Measurements from ENCODE around the gene CYSLTR2. TPM values are rescaled to one million over a fixed set of nuclear protein-coding genes. Genes with fewer than 3 reads are reported as not detected.

The CYSLTR2 gene
- total RNA-seq, 2 experiments from 2014 or later: 2.7 to 4.0 TPM

GRCh38 chr13:48723168-48723567 lies 69.4 kb downstream of the CYSLTR2 start:
- no peak overlapping the region for H3K4me3 Mint-ChIP-seq
- no peaks in the 10 kb centered on the region for H3K4me1 Mint-ChIP-seq
- peaks cover 3% of the 10 kb centered on the region for H3K9me3 Mint-ChIP-seq (ENCODE audit: low read depth)
- H3K27me3 Mint-ChIP-seq: no peaks in the 10 kb centered on the region
- H3K27ac Mint-ChIP-seq: no peak overlapping the region
- CTCF ChIA-PET: no interaction called here
- no peak for ATAC-seq
- no peak for DNase-seq
- H3K36me3 Mint-ChIP-seq: peaks cover 5% of the 10 kb centered on the region

GRCh38 chr13:48725271-48725670 lies 71.5 kb downstream of the CYSLTR2 start:
- Mint-ChIP-seq H3K4me1 (no peaks in the 10 kb centered on the region), H3K27ac (no peak overlapping the region), H3K36me3 (peaks cover 2% of the 10 kb centered on the region), H3K9me3 (ENCODE audit: low read depth) (peaks cover 2% of the 10 kb centered on the region), H3K4me3 (no peak overlapping the region), H3K27me3 (no peaks in the 10 kb centered on the region)
- DNase-seq (no peak), ATAC-seq (no peak)
- CTCF ChIA-PET: no interaction called here

DNA sequence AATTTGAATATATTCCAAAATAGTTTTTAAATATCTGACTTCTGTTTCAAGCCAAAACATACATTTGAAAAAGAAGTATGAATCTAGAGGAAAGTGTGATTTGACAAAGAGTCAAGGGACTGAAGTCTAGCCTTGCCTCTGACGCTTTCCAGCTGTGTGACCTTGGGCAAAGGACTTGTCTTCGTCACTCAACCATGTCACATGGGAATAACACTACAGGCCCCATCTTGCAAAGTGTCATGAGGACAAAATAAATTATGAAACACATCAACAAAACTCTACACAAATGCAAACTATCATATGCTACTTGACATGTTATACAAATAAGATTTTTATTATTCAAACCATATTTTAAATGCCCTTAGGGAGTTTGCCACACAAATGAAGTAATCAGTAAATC lies 73.0 kb downstream of the CYSLTR2 start:
- no peak for ATAC-seq
- Mint-ChIP-seq H3K4me3 (no peak overlapping the region), H3K27me3 (peaks cover 2% of the 10 kb centered on the region), H3K36me3 (peaks cover 2% of the 10 kb centered on the region), H3K9me3 (ENCODE audit: low read depth) (peaks cover 2% of the 10 kb centered on the region), H3K27ac (no peak overlapping the region), H3K4me1 (peaks cover 6% of the 10 kb centered on the region)
- CTCF ChIA-PET: no interaction called here
- no peak for DNase-seq

GRCh38 chr13:48727241-48728011 lies 73.7 kb downstream of the CYSLTR2 start:
- ATAC-seq: peak; percentile 16
- no peak overlapping the region for H3K27ac Mint-ChIP-seq
- no peak for DNase-seq
- CTCF ChIA-PET: no interaction called here
- H3K36me3 Mint-ChIP-seq: peaks cover 2% of the 10 kb centered on the region
- H3K27me3 Mint-ChIP-seq: peaks cover 2% of the 10 kb centered on the region
- H3K4me3 Mint-ChIP-seq: no peak overlapping the region
- peaks cover 2% of the 10 kb centered on the region for H3K9me3 Mint-ChIP-seq (ENCODE audit: low read depth)
- H3K4me1 Mint-ChIP-seq: peaks cover 8% of the 10 kb centered on the region

DNA sequence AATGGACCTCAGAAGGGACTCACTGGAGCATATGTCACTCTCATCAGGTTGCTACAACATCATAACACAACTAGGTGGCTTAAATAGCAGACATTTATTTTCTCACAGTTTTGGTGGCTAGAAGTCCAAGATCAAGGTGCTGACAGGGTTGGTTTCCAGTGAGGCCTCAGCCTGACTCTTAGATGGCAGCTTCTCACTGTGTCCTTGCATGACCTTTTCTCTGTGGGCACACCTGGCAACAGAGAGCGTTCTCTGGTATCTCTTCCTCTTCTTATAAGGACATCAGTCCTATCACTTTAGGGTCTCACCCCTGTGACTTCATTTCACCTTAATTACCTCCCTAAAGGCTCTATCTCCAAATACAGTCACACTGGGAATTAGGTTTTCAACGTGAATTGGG lies 74.5 kb downstream of the CYSLTR2 start:
- no peak overlapping the region for H3K4me3 Mint-ChIP-seq
- ATAC-seq (no peak), DNase-seq (no peak)
- CTCF ChIA-PET: no interaction called here
- peaks cover 8% of the 10 kb centered on the region for H3K4me1 Mint-ChIP-seq
- H3K27ac Mint-ChIP-seq: no peak overlapping the region
- peaks cover 2% of the 10 kb centered on the region for H3K27me3 Mint-ChIP-seq
- peaks cover 2% of the 10 kb centered on the region for H3K9me3 Mint-ChIP-seq (ENCODE audit: low read depth)
- H3K36me3 Mint-ChIP-seq: peaks cover 2% of the 10 kb centered on the region

GRCh38 chr13:48728876-48729275 lies 75.1 kb downstream of the CYSLTR2 start:
- H3K4me1 Mint-ChIP-seq: peaks cover 8% of the 10 kb centered on the region
- no peak overlapping the region for H3K4me3 Mint-ChIP-seq
- ATAC-seq (no peak), DNase-seq (no peak)
- H3K9me3 Mint-ChIP-seq (ENCODE audit: low read depth): peaks cover 5% of the 10 kb centered on the region
- peaks cover 2% of the 10 kb centered on the region for H3K27me3 Mint-ChIP-seq
- CTCF ChIA-PET: no interaction called here
- H3K27ac Mint-ChIP-seq: no peak overlapping the region
- peaks cover 2% of the 10 kb centered on the region for H3K36me3 Mint-ChIP-seq

DNA sequence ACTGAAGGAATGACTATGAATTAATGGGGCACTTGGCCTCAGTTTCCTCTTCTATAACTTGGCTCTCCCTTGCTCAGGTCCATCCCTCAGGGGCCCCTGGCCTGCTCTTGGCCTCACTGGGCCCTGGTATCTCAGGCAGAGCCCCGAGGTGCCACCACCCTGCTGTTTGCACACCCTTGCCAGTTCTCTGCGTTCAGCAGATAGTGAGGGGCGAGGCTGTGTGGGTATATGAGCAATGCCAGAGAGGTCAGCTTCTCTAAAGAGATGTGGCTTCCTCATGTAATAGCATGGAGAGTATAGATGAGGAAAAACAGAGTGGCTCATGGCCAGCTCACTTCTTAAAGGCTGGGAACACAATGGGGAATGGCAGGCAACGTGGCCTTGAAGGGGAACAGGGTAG lies 76.1 kb downstream of the CYSLTR2 start:
- H3K9me3 Mint-ChIP-seq (ENCODE audit: low read depth): peaks cover 3% of the 10 kb centered on the region
- H3K36me3 Mint-ChIP-seq: peaks cover 2% of the 10 kb centered on the region
- no peak for DNase-seq
- peaks cover 8% of the 10 kb centered on the region for H3K4me1 Mint-ChIP-seq
- CTCF ChIA-PET: no interaction called here
- H3K27me3 Mint-ChIP-seq: peaks cover 2% of the 10 kb centered on the region
- no peak overlapping the region for H3K4me3 Mint-ChIP-seq
- H3K27ac Mint-ChIP-seq: no peak overlapping the region
- ATAC-seq: no peak

DNA sequence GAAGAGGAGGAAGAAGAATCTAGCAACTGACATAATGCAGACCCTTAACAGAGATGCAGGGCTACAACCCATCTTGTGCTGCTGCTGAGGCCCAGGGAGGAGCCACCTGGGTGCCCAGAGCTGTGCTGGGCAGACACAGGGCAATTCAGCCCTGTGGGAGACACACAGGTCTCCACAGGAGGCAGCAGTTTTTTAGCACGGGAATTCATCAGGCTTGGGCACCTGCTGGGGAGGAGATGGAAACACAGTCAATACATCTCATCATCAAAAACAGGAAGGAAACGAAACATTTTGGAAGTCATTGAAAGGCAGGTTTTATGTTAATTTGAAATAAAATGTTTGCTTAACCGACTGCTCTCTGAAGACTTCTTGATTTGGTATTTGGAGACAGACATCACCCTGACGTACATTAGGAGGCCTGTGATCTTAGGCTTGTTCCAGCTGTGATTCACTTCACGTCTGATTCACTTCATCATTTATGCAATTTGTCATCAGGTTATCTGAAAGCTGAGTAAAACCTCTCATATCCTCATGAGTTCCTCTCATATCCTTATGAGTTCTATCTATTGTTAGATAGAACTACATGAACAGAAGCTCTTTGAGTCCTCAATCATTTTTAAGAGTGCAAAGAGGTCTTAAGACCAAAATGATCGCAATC lies 77.4 kb downstream of the CYSLTR2 start:
- ATAC-seq (no peak), DNase-seq (no peak)
- Mint-ChIP-seq H3K9me3 (ENCODE audit: low read depth) (peaks cover 3% of the 10 kb centered on the region), H3K4me3 (no peak overlapping the region), H3K27me3 (peaks cover 2% of the 10 kb centered on the region), H3K27ac (no peak overlapping the region), H3K36me3 (no peaks in the 10 kb centered on the region), H3K4me1 (peaks cover 8% of the 10 kb centered on the region)
- CTCF ChIA-PET: interaction anchor here (0.9 to 1.6 kb wide), 8 partner anchors 11 to 135 kb away, joined by 3 to 5 read pairs (median 4); no protein-coding TSS in a partner anchor

- peaks cover 3% of the 10 kb centered on the region for H3K9me3 Mint-ChIP-seq (ENCODE audit: low read depth)
- no peak overlapping the region for H3K27ac Mint-ChIP-seq
- H3K4me1 Mint-ChIP-seq: peaks cover 8% of the 10 kb centered on the region
- CTCF ChIA-PET: interaction anchor here (0.9 to 1.6 kb wide), 8 partner anchors 10 to 137 kb away, joined by 3 to 5 read pairs (median 4); no protein-coding TSS in a partner anchor
- DNase-seq (peak; percentile 65), ATAC-seq (peak; percentile 86)
- H3K27me3 Mint-ChIP-seq: peaks cover 2% of the 10 kb centered on the region
- peak overlapping the region; percentile 33 for H3K4me3 Mint-ChIP-seq
- no peaks in the 10 kb centered on the region for H3K36me3 Mint-ChIP-seq
Observed at GRCh38 chr13:48731957-48732569, 78.3 kb downstream of the CYSLTR2 start.

DNA sequence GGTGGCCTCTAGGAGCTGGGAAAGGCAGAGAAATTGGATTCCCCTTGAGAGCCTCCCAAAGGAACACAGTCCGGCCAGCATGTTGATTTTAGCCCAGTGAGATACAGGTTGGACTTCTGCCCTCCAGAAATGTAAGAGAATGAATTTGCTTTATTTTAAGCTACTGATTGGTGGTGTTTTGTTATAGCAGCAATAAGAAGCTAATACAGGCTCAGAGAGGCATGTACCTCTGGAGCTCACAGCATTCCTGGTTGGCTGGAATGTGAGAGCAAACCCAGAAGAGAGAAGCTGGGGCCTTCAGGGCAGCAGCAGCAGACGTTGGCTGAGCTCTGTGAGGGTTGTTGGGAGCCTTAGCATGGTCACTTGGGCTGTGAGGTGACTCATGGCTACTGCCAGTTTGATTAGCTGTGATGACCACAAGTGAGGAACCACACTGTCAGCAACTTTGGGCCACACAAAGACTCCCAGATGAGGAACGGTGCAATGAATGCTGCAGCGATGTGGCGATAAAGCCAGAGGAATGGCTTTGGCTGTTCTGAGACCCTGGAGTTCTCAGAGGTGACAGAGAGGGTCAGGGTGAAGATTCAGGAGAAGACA lies 80.1 kb downstream of the CYSLTR2 start:
- H3K4me1 Mint-ChIP-seq: peaks cover 8% of the 10 kb centered on the region
- no peak for DNase-seq
- CTCF ChIA-PET: interaction anchor here (1.4 to 2.4 kb wide), 3 partner anchors 15 to 400 kb away, joined by 4 to 8 read pairs (median 4); no protein-coding TSS in a partner anchor
- H3K36me3 Mint-ChIP-seq: no peaks in the 10 kb centered on the region
- H3K27me3 Mint-ChIP-seq: peaks cover 2% of the 10 kb centered on the region
- no peak overlapping the region for H3K27ac Mint-ChIP-seq
- no peak for ATAC-seq
- H3K9me3 Mint-ChIP-seq (ENCODE audit: low read depth): peaks cover 3% of the 10 kb centered on the region
- no peak overlapping the region for H3K4me3 Mint-ChIP-seq

DNA sequence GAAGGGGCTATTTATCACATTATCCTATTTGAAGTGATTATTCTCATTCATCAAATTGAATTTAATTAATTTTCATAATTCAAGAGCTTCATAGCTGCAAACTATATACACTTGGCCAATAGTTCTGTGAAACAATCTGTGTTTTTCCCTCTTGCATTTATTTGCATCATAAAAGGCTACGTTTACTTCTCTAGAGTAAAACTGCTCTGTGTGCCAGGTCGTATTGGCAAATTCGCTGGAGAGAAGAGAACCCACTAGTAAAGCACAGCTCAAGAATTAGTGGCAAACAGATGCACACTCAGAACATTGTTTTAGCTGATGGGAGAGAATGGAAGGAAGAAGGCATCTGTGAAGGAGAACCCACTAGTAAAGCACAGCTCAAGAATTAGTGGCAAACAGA lies 81.8 kb downstream of the CYSLTR2 start:
- H3K27me3 Mint-ChIP-seq: peaks cover 2% of the 10 kb centered on the region
- no peaks in the 10 kb centered on the region for H3K36me3 Mint-ChIP-seq
- H3K4me3 Mint-ChIP-seq: no peak overlapping the region
- no peak overlapping the region for H3K27ac Mint-ChIP-seq
- peaks cover 8% of the 10 kb centered on the region for H3K4me1 Mint-ChIP-seq
- ATAC-seq (no peak), DNase-seq (no peak)
- peaks cover 3% of the 10 kb centered on the region for H3K9me3 Mint-ChIP-seq (ENCODE audit: low read depth)
- CTCF ChIA-PET: interaction anchor here (1.0 to 2.4 kb wide), 2 partner anchors 13 to 23 kb away, joined by 3 to 8 read pairs; no protein-coding TSS in a partner anchor

- H3K36me3 Mint-ChIP-seq: no peaks in the 10 kb centered on the region
- ATAC-seq (no peak), DNase-seq (no peak)
- no peak overlapping the region for H3K27ac Mint-ChIP-seq
- CTCF ChIA-PET: interaction anchor here (1.1 to 1.2 kb wide), 2 partner anchors 102 to 324 kb away, joined by 3 to 4 read pairs; no protein-coding TSS in a partner anchor
- H3K27me3 Mint-ChIP-seq: no peaks in the 10 kb centered on the region
- peaks cover 2% of the 10 kb centered on the region for H3K4me1 Mint-ChIP-seq
- H3K9me3 Mint-ChIP-seq (ENCODE audit: low read depth): peaks cover 3% of the 10 kb centered on the region
- H3K4me3 Mint-ChIP-seq: no peak overlapping the region
Observed at GRCh38 chr13:48737689-48738088, 84.0 kb downstream of the CYSLTR2 start.

- H3K27ac Mint-ChIP-seq: no peak overlapping the region
- CTCF ChIA-PET: interaction anchor here (1.2 kb wide), 1 partner anchor 103 kb away, joined by 4 read pairs; no protein-coding TSS in a partner anchor
- no peak for ATAC-seq
- peaks cover 2% of the 10 kb centered on the region for H3K9me3 Mint-ChIP-seq (ENCODE audit: low read depth)
- DNase-seq: no peak
- H3K27me3 Mint-ChIP-seq: no peaks in the 10 kb centered on the region
- no peak overlapping the region for H3K4me3 Mint-ChIP-seq
- no peaks in the 10 kb centered on the region for H3K36me3 Mint-ChIP-seq
- peaks cover 2% of the 10 kb centered on the region for H3K4me1 Mint-ChIP-seq
Observed at GRCh38 chr13:48738311-48738710, 84.6 kb downstream of the CYSLTR2 start.

Data from activated CD8-positive, alpha-beta memory T cell treated with anti-CD3 and anti-CD28 coated beads, Interleukin-2, amount 10 ng/mL, durations not matched to agents 7 days and 5 days (primary cell).